Muscle of leg (tissue), 11 donors: ENCODE results near the gene NKAIN4. TPM values are rescaled to one million over a fixed set of nuclear protein-coding genes. Genes with fewer than 3 reads are reported as not detected.

Experiments used
- DNase-seq: peaks from one replicate; pipeline ENCODE4 v3.0.0; 2013
- H3K27ac ChIP-seq: one replicate; pipeline ENCODE4 v1.5.1; 2013; ENCODE audit warnings: mild to moderate bottlenecking, low read length, control low read depth
- H3K27me3 ChIP-seq: one replicate; pipeline ENCODE4 v1.6.1; 2013; ENCODE audit warnings: low read length; ENCODE audit not compliant: control insufficient read depth, insufficient read depth
- H3K36me3 ChIP-seq: one replicate; pipeline ENCODE4 v1.6.1; 2013; ENCODE audit warnings: low read length; ENCODE audit not compliant: control insufficient read depth, insufficient read depth
- H3K4me1 ChIP-seq: one replicate; pipeline ENCODE4 v1.6.1; 2013; ENCODE audit warnings: low read length; ENCODE audit not compliant: control insufficient read depth, insufficient read depth
- H3K4me3 ChIP-seq: one replicate; pipeline ENCODE4 v1.5.1; 2013; ENCODE audit warnings: low read length, control low read depth
- H3K9me3 ChIP-seq: replicated peaks from 2 replicates; pipeline ENCODE4 v1.6.1; 2013; ENCODE audit warnings: low read depth, low read length; ENCODE audit not compliant: control insufficient read depth
- WGBS: methylation state at CpG from one replicate; pipeline ENCODE4 v1.1.5; 2013; ENCODE audit warnings: missing lambda C conversion rate; ENCODE audit not compliant: insufficient coverage; 5-methylcytosine and 5-hydroxymethylcytosine counted together
- polyA plus RNA-seq, 8 donors: library from polyadenylated mRNA; unstranded; fragments of 120-200 nt; gene quantifications; one replicate each; pipeline versions ENCODE4 v1.2.1 to v1.2.3, GENCODE V29; 2013; ENCODE audit warnings: inconsistent platforms in 1 of 8, low replicate concordance in 1 of 8; ENCODE audit not compliant: insufficient read length in 8 of 8, insufficient read depth in 1 of 8
- total RNA-seq: library from RNA; stranded (reverse); fragments of 120-200 nt; gene quantifications from one replicate; pipeline ENCODE4 v1.2.4, GENCODE V29; 2013

The NKAIN4 gene
- total and polyA plus RNA-seq, 9 donors = 28.5 to 58.0 (median 37.7) TPM

GRCh38 chr20:63215101-63216040 lies 38.9 kb downstream of the NKAIN4 start:
- DNase-seq = peak; percentile 39
- Histone ChIP-seq H3K27me3 (no peaks in the 10 kb centered on the region), H3K9me3 (no peaks in the 10 kb centered on the region), H3K36me3 (peaks cover 38% of the 10 kb centered on the region), H3K4me3 (peak overlapping the region; percentile 72), H3K4me1 (peaks cover 17% of the 10 kb centered on the region), H3K27ac (peak overlapping the region; percentile 76)
- WGBS = 2% methylated on average over 80 of the region's 81 CpGs

- H3K36me3 ChIP-seq = peaks cover 46% of the 10 kb centered on the region
- H3K9me3 ChIP-seq = no peaks in the 10 kb centered on the region
- H3K4me3 ChIP-seq = no peak overlapping the region
- WGBS = 100% methylated on average over 3 of the region's 6 CpGs
- no peaks in the 10 kb centered on the region for H3K27me3 ChIP-seq
- no peak overlapping the region for H3K27ac ChIP-seq
- no peak for DNase-seq
- H3K4me1 ChIP-seq = peaks cover 17% of the 10 kb centered on the region
Measured at GRCh38 chr20:63214514-63214913, 39.7 kb downstream of the NKAIN4 start.

GRCh38 chr20:63212792-63213191 lies 41.5 kb downstream of the NKAIN4 start:
- H3K27ac ChIP-seq = no peak overlapping the region
- WGBS = 85% methylated on average over 3 of the region's 5 CpGs
- peaks cover 17% of the 10 kb centered on the region for H3K4me1 ChIP-seq
- DNase-seq = no peak
- no peak overlapping the region for H3K4me3 ChIP-seq
- no peaks in the 10 kb centered on the region for H3K27me3 ChIP-seq
- H3K36me3 ChIP-seq = peaks cover 54% of the 10 kb centered on the region
- no peaks in the 10 kb centered on the region for H3K9me3 ChIP-seq

- Histone ChIP-seq H3K4me1 (peaks cover 17% of the 10 kb centered on the region), H3K4me3 (no peak overlapping the region)
Measured at GRCh38 chr20:63212393-63212730, 41.9 kb downstream of the NKAIN4 start.

GRCh38 chr20:63210011-63210605 lies 44.2 kb downstream of the NKAIN4 start:
- Histone ChIP-seq H3K4me3 (no peak overlapping the region), H3K36me3 (peaks cover 77% of the 10 kb centered on the region), H3K27me3 (no peaks in the 10 kb centered on the region), H3K4me1 (peaks cover 7% of the 10 kb centered on the region), H3K27ac (no peak overlapping the region), H3K9me3 (no peaks in the 10 kb centered on the region)
- DNase-seq = no peak
- 72% methylated on average over 6 of the region's 11 CpGs for WGBS

More at GRCh38 chr20:63212393-63212730, 41.9 kb downstream of the NKAIN4 start:
- Histone ChIP-seq H3K36me3 (peaks cover 58% of the 10 kb centered on the region), H3K27me3 (no peaks in the 10 kb centered on the region), H3K27ac (no peak overlapping the region), H3K9me3 (no peaks in the 10 kb centered on the region)
- no peak for DNase-seq
- WGBS = 57% methylated on average over 2 of the region's 5 CpGs

- WGBS = 79% methylated on average over 6 of the region's 6 CpGs
- no peak overlapping the region for H3K27ac ChIP-seq
- H3K9me3 ChIP-seq = no peaks in the 10 kb centered on the region
- peaks cover 85% of the 10 kb centered on the region for H3K36me3 ChIP-seq
- no peaks in the 10 kb centered on the region for H3K4me1 ChIP-seq
- H3K4me3 ChIP-seq = no peak overlapping the region
- H3K27me3 ChIP-seq = no peaks in the 10 kb centered on the region
- DNase-seq = peak; percentile 59
Measured at GRCh38 chr20:63208346-63208909, 45.8 kb downstream of the NKAIN4 start.

- no peak overlapping the region for H3K27ac ChIP-seq
- 87% methylated on average over 6 of the region's 11 CpGs for WGBS
- DNase-seq = no peak
- no peaks in the 10 kb centered on the region for H3K27me3 ChIP-seq
- H3K36me3 ChIP-seq = peaks cover 85% of the 10 kb centered on the region
- H3K9me3 ChIP-seq = no peaks in the 10 kb centered on the region
- no peak overlapping the region for H3K4me3 ChIP-seq
- H3K4me1 ChIP-seq = no peaks in the 10 kb centered on the region
Measured at GRCh38 chr20:63206878-63207277, 47.4 kb downstream of the NKAIN4 start.

- Histone ChIP-seq H3K36me3 (peaks cover 82% of the 10 kb centered on the region), H3K4me1 (no peaks in the 10 kb centered on the region), H3K27ac (no peak overlapping the region), H3K27me3 (no peaks in the 10 kb centered on the region), H3K9me3 (no peaks in the 10 kb centered on the region), H3K4me3 (no peak overlapping the region)
- 69% methylated on average over 3 of the region's 10 CpGs for WGBS
- DNase-seq = no peak
Measured at GRCh38 chr20:63205896-63206295, 48.4 kb downstream of the NKAIN4 start.

- Histone ChIP-seq H3K27ac (no peak overlapping the region), H3K4me3 (no peak overlapping the region), H3K36me3 (peaks cover 74% of the 10 kb centered on the region), H3K4me1 (no peaks in the 10 kb centered on the region), H3K9me3 (no peaks in the 10 kb centered on the region), H3K27me3 (no peaks in the 10 kb centered on the region)
- DNase-seq = no peak
- WGBS = 91% methylated on average over 5 of the region's 5 CpGs
Measured at GRCh38 chr20:63204362-63204761, 49.9 kb downstream of the NKAIN4 start.

GRCh38 chr20:63202811-63203526 lies 51.3 kb downstream of the NKAIN4 start:
- peaks cover 74% of the 10 kb centered on the region for H3K36me3 ChIP-seq
- no peaks in the 10 kb centered on the region for H3K27me3 ChIP-seq
- H3K27ac ChIP-seq = no peak overlapping the region
- H3K4me3 ChIP-seq = no peak overlapping the region
- H3K9me3 ChIP-seq = no peaks in the 10 kb centered on the region
- H3K4me1 ChIP-seq = no peaks in the 10 kb centered on the region
- DNase-seq = no peak
- WGBS = 96% methylated on average over 28 of the region's 29 CpGs
